Measurements from ENCODE around the gene CDH4. TPM values are rescaled to one million over a fixed set of nuclear protein-coding genes. Genes with fewer than 3 reads are reported as not detected.
A peak's percentile ranks its signal among the peaks of the same experiment; 100 is the strongest.

Gene CDH4
- total RNA-seq, 1 donor from 2014 or later = 2.9 TPM

DNA sequence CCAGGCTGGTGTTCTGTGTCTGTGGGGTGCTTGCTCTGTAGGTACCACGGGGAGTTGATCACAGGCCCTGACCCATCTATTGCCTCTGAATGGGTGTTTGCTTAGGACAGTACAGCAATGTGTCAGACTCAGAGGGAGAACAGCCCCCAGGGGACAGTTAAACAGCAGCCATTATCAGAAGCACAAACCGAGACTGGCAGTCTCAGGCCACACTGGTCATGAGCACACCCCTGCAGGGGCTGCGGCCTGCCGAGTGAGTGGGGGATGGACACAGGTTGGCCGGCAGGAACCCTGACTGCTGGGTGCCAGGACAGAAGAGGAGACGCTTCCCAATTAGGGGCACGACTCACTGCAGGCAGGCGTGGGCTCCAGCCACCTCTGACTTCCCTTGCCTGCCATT lies 395.6 kb downstream of the CDH4 start:
- Mint-ChIP-seq H3K27ac (no peak overlapping the region), H3K9me3 (no peaks in the 10 kb centered on the region), H3K27me3 (ENCODE audit: insufficient read depth, low read depth) (no peaks in the 10 kb centered on the region), H3K36me3 (no peaks in the 10 kb centered on the region), H3K4me1 (peaks cover 57% of the 10 kb centered on the region), H3K4me3 (no peak overlapping the region)
- TF ChIP-seq, protein P1, sequence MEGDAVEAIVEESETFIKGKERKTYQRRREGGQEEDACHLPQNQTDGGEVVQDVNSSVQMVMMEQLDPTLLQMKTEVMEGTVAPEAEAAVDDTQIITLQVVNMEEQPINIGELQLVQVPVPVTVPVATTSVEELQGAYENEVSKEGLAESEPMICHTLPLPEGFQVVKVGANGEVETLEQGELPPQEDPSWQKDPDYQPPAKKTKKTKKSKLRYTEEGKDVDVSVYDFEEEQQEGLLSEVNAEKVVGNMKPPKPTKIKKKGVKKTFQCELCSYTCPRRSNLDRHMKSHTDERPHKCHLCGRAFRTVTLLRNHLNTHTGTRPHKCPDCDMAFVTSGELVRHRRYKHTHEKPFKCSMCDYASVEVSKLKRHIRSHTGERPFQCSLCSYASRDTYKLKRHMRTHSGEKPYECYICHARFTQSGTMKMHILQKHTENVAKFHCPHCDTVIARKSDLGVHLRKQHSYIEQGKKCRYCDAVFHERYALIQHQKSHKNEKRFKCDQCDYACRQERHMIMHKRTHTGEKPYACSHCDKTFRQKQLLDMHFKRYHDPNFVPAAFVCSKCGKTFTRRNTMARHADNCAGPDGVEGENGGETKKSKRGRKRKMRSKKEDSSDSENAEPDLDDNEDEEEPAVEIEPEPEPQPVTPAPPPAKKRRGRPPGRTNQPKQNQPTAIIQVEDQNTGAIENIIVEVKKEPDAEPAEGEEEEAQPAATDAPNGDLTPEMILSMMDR (IDR thresholded peaks at IDR 0.05) = no peak
- TF ChIP-seq EZH2phosphoT487 (IDR thresholded peaks at IDR 0.05) = no peak
- no peak for TF ChIP-seq EZH2 (IDR thresholded peaks at IDR 0.05)
- no peaks in the 10 kb centered on the region for H3K27me3 ChIP-seq
- no peaks in the 10 kb centered on the region for H3K36me3 ChIP-seq
- H3K27ac ChIP-seq = no peak overlapping the region
- no peaks in the 10 kb centered on the region for H3F3A ChIP-seq (ENCODE audit: low read depth)
- no peaks in the 10 kb centered on the region for H4K20me1 ChIP-seq (ENCODE audit: low read depth)
- no peak overlapping the region for H3K4me2 ChIP-seq
- peaks cover 3% of the 10 kb centered on the region for H3K4me1 ChIP-seq
- no peaks in the 10 kb centered on the region for H3K9me3 ChIP-seq (ENCODE audit: low read depth)
- H3K4me3 ChIP-seq = no peak overlapping the region
- H2AFZ ChIP-seq (replicated peaks) = no peak overlapping the region
- no peak for DNase-seq (ENCODE audit: low spot score)
- H3K9ac ChIP-seq = no peak overlapping the region
- H3K79me2 ChIP-seq (ENCODE audit: low read depth) = no peaks in the 10 kb centered on the region

DNA sequence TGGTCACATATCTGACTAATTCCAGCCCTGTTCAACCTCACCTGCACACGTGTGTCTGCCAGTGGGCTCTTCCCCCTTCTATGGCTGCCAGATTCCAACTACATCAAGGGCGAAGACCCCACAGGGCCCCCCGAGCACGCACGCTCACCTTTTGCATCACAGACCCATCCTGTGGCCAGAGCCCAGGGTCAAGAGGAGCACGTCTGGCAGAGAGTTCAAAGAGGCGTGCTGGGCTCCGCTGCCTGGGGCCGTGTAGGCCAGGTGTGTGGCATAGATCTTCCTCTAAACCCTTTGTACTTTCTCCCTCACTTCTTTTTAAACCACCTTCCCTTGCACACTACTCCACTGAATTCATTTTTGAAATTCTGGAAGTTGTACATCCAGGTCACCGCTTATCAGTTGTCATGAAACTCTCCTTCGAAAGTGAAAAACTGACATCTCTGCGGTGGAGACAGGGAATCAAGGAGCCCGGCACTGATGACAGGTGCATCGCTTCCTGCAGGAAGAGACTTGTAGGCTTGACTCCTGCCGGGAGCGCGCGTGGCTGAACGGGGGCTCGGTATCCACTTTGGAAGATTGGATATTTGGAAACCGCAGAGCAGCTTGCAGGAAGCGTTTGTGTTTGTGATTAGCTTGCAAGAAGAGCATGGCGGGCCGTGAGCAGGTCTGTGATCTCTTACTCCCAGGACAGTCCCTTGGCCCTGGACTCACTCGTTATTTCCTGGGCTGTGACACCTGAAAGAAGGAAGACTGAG lies 397.2 kb downstream of the CDH4 start:
- H3K9me3 Mint-ChIP-seq = no peaks in the 10 kb centered on the region
- no peaks in the 10 kb centered on the region for H3K36me3 Mint-ChIP-seq
- Histone ChIP-seq H4K20me1 (ENCODE audit: low read depth) (no peaks in the 10 kb centered on the region), H3F3A (ENCODE audit: low read depth) (no peaks in the 10 kb centered on the region), H3K9me3 (ENCODE audit: low read depth) (no peaks in the 10 kb centered on the region), H3K4me2 (no peak overlapping the region), H3K4me1 (peaks cover 3% of the 10 kb centered on the region), H3K9ac (no peak overlapping the region), H3K27me3 (no peaks in the 10 kb centered on the region), H2AFZ (replicated peaks) (no peak overlapping the region), H3K27ac (no peak overlapping the region), H3K4me3 (no peak overlapping the region), H3K79me2 (ENCODE audit: low read depth) (no peaks in the 10 kb centered on the region), H3K36me3 (no peaks in the 10 kb centered on the region)
- H3K4me3 Mint-ChIP-seq = no peak overlapping the region
- no peaks in the 10 kb centered on the region for H3K27me3 Mint-ChIP-seq (ENCODE audit: insufficient read depth, low read depth)
- TF ChIP-seq EZH2 (IDR thresholded peaks at IDR 0.05) = no peak
- TF ChIP-seq, protein P1 (IDR thresholded peaks at IDR 0.05) = no peak
- TF ChIP-seq EZH2phosphoT487 (IDR thresholded peaks at IDR 0.05) = no peak
- peak overlapping the region; percentile 44 for H3K27ac Mint-ChIP-seq
- DNase-seq (ENCODE audit: low spot score) = no peak
- H3K4me1 Mint-ChIP-seq = peaks cover 47% of the 10 kb centered on the region

DNA sequence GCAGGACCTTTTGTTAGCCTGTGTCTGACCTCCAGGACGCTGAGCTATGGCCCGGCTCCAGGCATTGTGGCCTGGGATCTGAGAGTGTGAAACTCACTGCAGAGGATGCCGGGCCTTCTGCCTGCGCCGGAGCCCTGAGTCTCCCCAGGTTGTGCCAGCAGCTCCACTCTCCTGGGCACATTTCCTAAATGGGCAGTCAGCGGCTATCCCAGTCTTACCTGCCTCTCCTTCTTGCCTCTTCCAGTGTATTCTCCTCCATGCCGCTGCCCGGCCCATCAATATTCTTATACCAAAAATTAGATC lies 397.8 kb downstream of the CDH4 start:
- no peak overlapping the region for H3K27ac ChIP-seq
- H3K27me3 ChIP-seq = no peaks in the 10 kb centered on the region
- peaks cover 3% of the 10 kb centered on the region for H3K4me1 ChIP-seq
- H3K36me3 ChIP-seq = no peaks in the 10 kb centered on the region
- no peak overlapping the region for H3K4me3 ChIP-seq
- no peaks in the 10 kb centered on the region for H4K20me1 ChIP-seq (ENCODE audit: low read depth)
- H3K4me2 ChIP-seq = no peak overlapping the region
- no peaks in the 10 kb centered on the region for H3F3A ChIP-seq (ENCODE audit: low read depth)
- DNase-seq (ENCODE audit: low spot score) = no peak
- no peak overlapping the region for H2AFZ ChIP-seq (replicated peaks)
- Mint-ChIP-seq H3K9me3 (no peaks in the 10 kb centered on the region), H3K27ac (no peak overlapping the region), H3K4me3 (no peak overlapping the region), H3K4me1 (peaks cover 42% of the 10 kb centered on the region), H3K36me3 (no peaks in the 10 kb centered on the region), H3K27me3 (ENCODE audit: insufficient read depth, low read depth) (no peaks in the 10 kb centered on the region)
- TF ChIP-seq EZH2 (IDR thresholded peaks at IDR 0.05) = no peak
- no peak for TF ChIP-seq EZH2phosphoT487 (IDR thresholded peaks at IDR 0.05)
- TF ChIP-seq, protein P1 (IDR thresholded peaks at IDR 0.05) = no peak
- H3K9me3 ChIP-seq (ENCODE audit: low read depth) = no peaks in the 10 kb centered on the region
- no peaks in the 10 kb centered on the region for H3K79me2 ChIP-seq (ENCODE audit: low read depth)
- H3K9ac ChIP-seq = no peak overlapping the region

All from neural progenitor cell (in vitro differentiated cells).